Breast epithelium (tissue), 3 donors: ENCODE data around the gene ZNF536.

Experiments used
- POLR2A ChIP-seq: fragments of 450-650 bp; IDR thresholded peaks from one replicate; pipeline ENCODE4 v1.6.1; 2016; ENCODE audit warnings: antibody characterized with exemption, mild to moderate bottlenecking, moderate library complexity
- TF ChIP-seq, protein P1 (sequence below), 3 donors: fragments of 450-650 bp; IDR thresholded peaks; one replicate each; pipeline ENCODE4 v1.5.1; 2016 to 2017; ENCODE audit warnings: antibody characterized with exemption in 3 of 3, mild to moderate bottlenecking in 3 of 3, moderate library complexity in 3 of 3

DNA sequence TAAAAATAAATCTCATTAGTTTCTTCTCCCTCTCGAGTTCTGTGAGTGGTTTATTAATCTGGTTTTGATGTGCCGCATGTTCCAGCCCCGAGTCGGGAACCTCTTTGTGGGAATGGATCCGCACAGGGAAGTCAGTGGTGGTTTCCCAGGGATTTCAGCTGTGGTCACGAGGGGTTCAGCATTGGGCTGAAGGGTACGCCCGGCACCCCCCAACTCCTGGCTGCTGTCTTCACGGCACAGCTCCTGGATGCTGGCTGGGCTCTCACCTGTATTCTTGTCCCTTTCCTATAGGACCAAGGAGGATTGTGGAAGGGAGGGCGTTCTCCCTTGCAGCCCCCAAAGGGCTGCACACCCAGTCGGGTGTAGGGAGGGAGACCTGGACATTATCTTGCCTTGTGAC is 167.8 kb downstream of the ZNF536 start:
- TF ChIP-seq, protein P1, sequence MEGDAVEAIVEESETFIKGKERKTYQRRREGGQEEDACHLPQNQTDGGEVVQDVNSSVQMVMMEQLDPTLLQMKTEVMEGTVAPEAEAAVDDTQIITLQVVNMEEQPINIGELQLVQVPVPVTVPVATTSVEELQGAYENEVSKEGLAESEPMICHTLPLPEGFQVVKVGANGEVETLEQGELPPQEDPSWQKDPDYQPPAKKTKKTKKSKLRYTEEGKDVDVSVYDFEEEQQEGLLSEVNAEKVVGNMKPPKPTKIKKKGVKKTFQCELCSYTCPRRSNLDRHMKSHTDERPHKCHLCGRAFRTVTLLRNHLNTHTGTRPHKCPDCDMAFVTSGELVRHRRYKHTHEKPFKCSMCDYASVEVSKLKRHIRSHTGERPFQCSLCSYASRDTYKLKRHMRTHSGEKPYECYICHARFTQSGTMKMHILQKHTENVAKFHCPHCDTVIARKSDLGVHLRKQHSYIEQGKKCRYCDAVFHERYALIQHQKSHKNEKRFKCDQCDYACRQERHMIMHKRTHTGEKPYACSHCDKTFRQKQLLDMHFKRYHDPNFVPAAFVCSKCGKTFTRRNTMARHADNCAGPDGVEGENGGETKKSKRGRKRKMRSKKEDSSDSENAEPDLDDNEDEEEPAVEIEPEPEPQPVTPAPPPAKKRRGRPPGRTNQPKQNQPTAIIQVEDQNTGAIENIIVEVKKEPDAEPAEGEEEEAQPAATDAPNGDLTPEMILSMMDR (IDR thresholded peaks at IDR 0.05) = no peak
- TF ChIP-seq POLR2A = no peak
